ENCODE results near the gene IQSEC3. TPM values are rescaled to one million over a fixed set of nuclear protein-coding genes. Genes with fewer than 3 reads are reported as not detected.
A peak's percentile ranks its signal among the peaks of the same experiment; 100 is the strongest.

IQSEC3 gene
- total and polyA plus RNA-seq, 2 of the 13 experiments (the other 11 are each of a cell fraction or from before 2014, with no cell fraction given), result not detected

GRCh38 chr12:219891-220352, 153.4 kb downstream of the IQSEC3 start (continued):
- no peak for TF ChIP-seq FOXA1 (IDR thresholded peaks at IDR 0.05)
- TF ChIP-seq FOXA1 (CRISPR knock-in tag; IDR thresholded peaks at IDR 0.05), result 0 out of 2 replicates have a peak, but pooled peaks have one; percentile 4
- TF ChIP-seq ZNF609 (CRISPR knock-in tag; IDR thresholded peaks at IDR 0.05; ENCODE audit: borderline replicate concordance), result peak; percentile 47; the same call in 1 of the 2 replicates
- peak; percentile 38; the same call in 1 of the 2 replicates for TF ChIP-seq RBAK (CRISPR knock-in tag; IDR thresholded peaks at IDR 0.05)
- TF ChIP-seq ZNF652 (CRISPR knock-in tag; IDR thresholded peaks at IDR 0.05; ENCODE audit: borderline replicate concordance, low read depth), result no peak
- 0 out of 2 replicates have a peak, but pooled peaks have one; percentile 55 for TF ChIP-seq SP4 (CRISPR knock-in tag; IDR thresholded peaks at IDR 0.05)
- 0 out of 2 replicates have a peak, but pooled peaks have one; percentile 48 for TF ChIP-seq MAZ (IDR thresholded peaks at IDR 0.05; ENCODE audit: borderline replicate concordance, low read depth, low read length)
- TF ChIP-seq MAZ (CRISPR knock-in tag; IDR thresholded peaks at IDR 0.05; ENCODE audit: low read depth), result peak; percentile 63
- TF ChIP-seq TGIF2 (CRISPR knock-in tag; IDR thresholded peaks at IDR 0.05), result peak; percentile 62; the same call in 1 of the 2 replicates
- TF ChIP-seq E2F5 (CRISPR knock-in tag; conservative IDR thresholded peaks at IDR 0.05), result no peak
- TF ChIP-seq REPIN1 (CRISPR knock-in tag; IDR thresholded peaks at IDR 0.05; ENCODE audit: borderline replicate concordance, low read depth), result peak; percentile 63; the same call in 1 of the 2 replicates
- peak; percentile 68; the same call in 1 of the 2 replicates for TF ChIP-seq ZBTB7B (CRISPR knock-in tag; IDR thresholded peaks at IDR 0.05)
- TF ChIP-seq SIX4 (CRISPR knock-in tag; IDR thresholded peaks at IDR 0.05), result peak; percentile 51; the same call in 1 of the 2 replicates
- no peak for TF ChIP-seq ZNF597 (CRISPR knock-in tag; IDR thresholded peaks at IDR 0.05)
- TF ChIP-seq TERF1 (CRISPR knock-in tag; IDR thresholded peaks at IDR 0.05), result 0 out of 2 replicates have a peak, but pooled peaks have one; percentile 60
- TF ChIP-seq HOXA3 (CRISPR knock-in tag; IDR thresholded peaks at IDR 0.05), result peak; percentile 31; the same call in 1 of the 2 replicates
- TF ChIP-seq ZNF546 (CRISPR knock-in tag; conservative IDR thresholded peaks at IDR 0.05), result no peak
- 0 out of 2 replicates have a peak, but pooled peaks have one; percentile 71 for TF ChIP-seq DNMT1 (CRISPR knock-in tag; IDR thresholded peaks at IDR 0.05)
- TF ChIP-seq YY1 (IDR thresholded peaks at IDR 0.05; ENCODE audit: insufficient read depth, insufficient replicate concordance, low read depth, low read length), result peak; percentile 19
- 0 out of 2 replicates have a peak, but pooled peaks have one; percentile 31 for TF ChIP-seq FOXP4 (CRISPR knock-in tag; IDR thresholded peaks at IDR 0.05)
